ENCODE measurements around the gene NEU2.
A peak's percentile ranks its signal among the peaks of the same experiment; 100 is the strongest.
"Not testable (repeated sequence)": the region's sequence is repeated elsewhere in the genome, so short reads cannot be mapped to it uniquely, and the experiment has no call there.

Gene NEU2

DNA sequence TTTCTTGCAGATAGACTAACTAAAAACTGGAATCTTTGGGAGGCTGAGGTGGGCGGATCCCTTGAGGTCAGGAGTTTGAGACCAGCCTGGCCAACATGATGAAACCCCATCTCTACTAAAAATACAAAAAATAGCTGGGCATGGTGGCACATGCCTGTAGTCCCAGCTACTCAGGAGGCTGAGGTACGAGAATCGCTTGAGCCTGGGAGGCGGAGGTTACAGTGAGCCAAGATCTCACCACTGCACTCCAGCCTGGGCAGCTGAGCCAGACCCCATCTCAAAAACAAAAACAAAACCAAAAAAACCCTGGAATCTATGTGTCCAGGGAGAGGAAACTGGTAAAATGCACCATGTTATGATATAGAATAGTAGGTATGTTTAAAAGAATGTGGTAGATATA lies 20.0 kb downstream of the NEU2 start:
- H3K9me3 Mint-ChIP-seq; H3K4me3 Mint-ChIP-seq; H3K36me3 Mint-ChIP-seq (ENCODE audit: low read depth); H3K27ac Mint-ChIP-seq; H3K27me3 Mint-ChIP-seq: not testable (repeated sequence)
- H3K4me1 Mint-ChIP-seq (ENCODE audit: low read depth): peaks cover 10% of the 10 kb centered on the region

DNA sequence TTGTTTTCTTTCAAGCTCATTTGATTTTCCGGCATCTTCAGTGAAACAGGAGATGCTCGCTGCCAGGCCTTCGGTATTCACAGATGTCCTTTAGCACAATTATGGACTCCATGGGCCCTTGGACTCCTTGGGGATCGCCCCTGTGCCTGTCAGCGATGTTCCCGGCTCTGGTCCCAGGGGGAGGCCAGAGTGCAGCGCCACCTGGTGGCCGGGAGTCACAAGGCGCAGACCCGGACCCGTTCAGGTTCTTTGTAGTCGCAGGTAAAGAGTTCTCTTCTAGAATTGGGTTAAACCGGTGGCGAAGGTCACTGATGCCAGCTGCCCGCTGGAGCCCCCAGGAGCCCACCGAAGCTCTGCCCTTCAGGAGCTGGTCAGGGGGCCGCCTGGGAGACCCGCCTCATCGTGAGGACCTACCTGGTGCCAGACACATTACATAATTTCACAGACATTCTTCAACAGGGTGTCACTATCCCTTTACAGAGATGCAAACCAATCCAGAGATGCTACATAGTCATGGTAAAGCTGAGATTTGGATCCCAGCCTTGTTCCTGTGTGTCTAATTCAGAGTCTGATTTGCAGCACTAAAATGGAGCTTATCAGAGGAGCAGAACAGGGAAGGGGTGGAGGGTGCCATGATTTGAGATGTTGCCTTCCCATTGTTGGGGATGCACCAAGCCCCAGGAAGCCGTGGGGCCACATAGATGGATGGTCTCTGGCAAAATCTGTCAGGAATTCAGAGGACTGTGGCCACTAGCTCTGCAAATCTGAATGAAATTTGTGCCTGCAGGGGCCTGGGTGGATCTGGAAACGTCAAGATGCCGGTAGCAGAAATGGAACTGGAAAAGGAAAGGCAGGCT lies 21.7 kb downstream of the NEU2 start:
- H3K27me3 Mint-ChIP-seq: no peaks in the 10 kb centered on the region
- no peak overlapping the region for H3K27ac Mint-ChIP-seq
- no peak overlapping the region for H3K4me3 Mint-ChIP-seq
- peaks cover 17% of the 10 kb centered on the region for H3K4me1 Mint-ChIP-seq (ENCODE audit: low read depth)
- H3K36me3 Mint-ChIP-seq (ENCODE audit: low read depth): no peaks in the 10 kb centered on the region
- H3K9me3 Mint-ChIP-seq: no peaks in the 10 kb centered on the region

GRCh38 chr2:233055362-233055761 lies 22.9 kb downstream of the NEU2 start:
- Mint-ChIP-seq H3K4me1 (ENCODE audit: low read depth) (peaks cover 24% of the 10 kb centered on the region), H3K36me3 (ENCODE audit: low read depth) (no peaks in the 10 kb centered on the region), H3K27me3 (no peaks in the 10 kb centered on the region), H3K4me3 (no peak overlapping the region), H3K9me3 (no peaks in the 10 kb centered on the region), H3K27ac (no peak overlapping the region)

- H3K4me3 Mint-ChIP-seq: no peak overlapping the region
- H3K27ac Mint-ChIP-seq: no peak overlapping the region
- peaks cover 28% of the 10 kb centered on the region for H3K4me1 Mint-ChIP-seq (ENCODE audit: low read depth)
- H3K36me3 Mint-ChIP-seq (ENCODE audit: low read depth): no peaks in the 10 kb centered on the region
- no peaks in the 10 kb centered on the region for H3K27me3 Mint-ChIP-seq
- H3K9me3 Mint-ChIP-seq: no peaks in the 10 kb centered on the region
Observed at GRCh38 chr2:233056961-233057605, 24.6 kb downstream of the NEU2 start.

GRCh38 chr2:233058717-233059546 lies 26.5 kb downstream of the NEU2 start:
- H3K4me1 Mint-ChIP-seq (ENCODE audit: low read depth): peaks cover 43% of the 10 kb centered on the region
- H3K4me3 Mint-ChIP-seq: peak overlapping the region; percentile 27
- H3K27me3 Mint-ChIP-seq: no peaks in the 10 kb centered on the region
- H3K27ac Mint-ChIP-seq: peak overlapping the region; percentile 80
- no peaks in the 10 kb centered on the region for H3K9me3 Mint-ChIP-seq
- no peaks in the 10 kb centered on the region for H3K36me3 Mint-ChIP-seq (ENCODE audit: low read depth)

GRCh38 chr2:233059547-233059796 lies 27.0 kb downstream of the NEU2 start:
- peaks cover 46% of the 10 kb centered on the region for H3K4me1 Mint-ChIP-seq (ENCODE audit: low read depth)
- H3K9me3 Mint-ChIP-seq: no peaks in the 10 kb centered on the region
- peaks cover 3% of the 10 kb centered on the region for H3K36me3 Mint-ChIP-seq (ENCODE audit: low read depth)
- H3K4me3 Mint-ChIP-seq: peak overlapping the region; percentile 87
- H3K27me3 Mint-ChIP-seq: no peaks in the 10 kb centered on the region
- H3K27ac Mint-ChIP-seq: peak overlapping the region; percentile 99

DNA sequence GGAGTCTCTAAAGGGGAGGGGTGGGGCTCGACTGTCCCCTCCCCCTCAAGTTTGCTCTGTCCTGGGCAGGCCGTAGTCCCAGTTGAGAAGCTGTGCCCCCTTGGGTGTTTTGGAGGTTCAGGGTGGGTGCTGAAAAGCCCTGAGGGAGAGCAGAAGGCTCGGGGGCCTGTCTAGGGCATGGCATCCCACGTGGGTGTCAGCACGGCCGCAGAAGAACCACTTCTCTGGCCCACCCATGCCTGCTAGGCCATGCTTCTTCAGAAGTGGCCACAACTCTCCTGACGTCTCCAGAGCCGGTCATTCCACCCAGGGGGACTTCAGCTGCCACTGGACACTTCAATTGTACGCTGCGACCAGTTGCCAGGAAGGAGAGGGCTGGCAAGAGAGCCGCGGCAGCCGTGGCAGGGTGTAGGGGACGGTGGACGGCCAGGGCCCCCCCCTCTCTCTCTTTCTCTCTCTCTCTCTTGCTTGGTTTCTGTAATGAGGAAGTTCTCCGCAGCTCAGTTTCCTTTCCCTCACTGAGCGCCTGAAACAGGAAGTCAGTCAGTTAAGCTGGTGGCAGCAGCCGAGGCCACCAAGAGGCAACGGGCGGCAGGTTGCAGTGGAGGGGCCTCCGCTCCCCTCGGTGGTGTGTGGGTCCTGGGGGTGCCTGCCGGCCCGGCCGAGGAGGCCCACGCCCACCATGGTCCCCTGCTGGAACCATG lies 27.5 kb downstream of the NEU2 start, which contains the start of gene INPP5D:
Gene INPP5D (plus strand): TSS at position 546 of the 704 bp plus-strand sequence. CDS start 137 bp downstream, at position 683.
- no peaks in the 10 kb centered on the region for H3K9me3 Mint-ChIP-seq
- peaks cover 50% of the 10 kb centered on the region for H3K4me1 Mint-ChIP-seq (ENCODE audit: low read depth)
- peak within 1 kb of the TSS; percentile 99 for H3K27ac Mint-ChIP-seq
- H3K36me3 Mint-ChIP-seq (ENCODE audit: low read depth): peaks cover 7% of the 10 kb centered on the region
- H3K4me3 Mint-ChIP-seq: peak within 1 kb of the TSS; percentile 87
- H3K27me3 Mint-ChIP-seq: no peaks in the 10 kb centered on the region

- Mint-ChIP-seq H3K9me3 (no peaks in the 10 kb centered on the region), H3K27ac (peak overlapping the region; percentile 99), H3K4me1 (ENCODE audit: low read depth) (peaks cover 56% of the 10 kb centered on the region), H3K36me3 (ENCODE audit: low read depth) (peaks cover 11% of the 10 kb centered on the region), H3K4me3 (peak overlapping the region; percentile 87), H3K27me3 (no peaks in the 10 kb centered on the region)
Observed at GRCh38 chr2:233060501-233060979, 28.1 kb downstream of the NEU2 start.

DNA sequence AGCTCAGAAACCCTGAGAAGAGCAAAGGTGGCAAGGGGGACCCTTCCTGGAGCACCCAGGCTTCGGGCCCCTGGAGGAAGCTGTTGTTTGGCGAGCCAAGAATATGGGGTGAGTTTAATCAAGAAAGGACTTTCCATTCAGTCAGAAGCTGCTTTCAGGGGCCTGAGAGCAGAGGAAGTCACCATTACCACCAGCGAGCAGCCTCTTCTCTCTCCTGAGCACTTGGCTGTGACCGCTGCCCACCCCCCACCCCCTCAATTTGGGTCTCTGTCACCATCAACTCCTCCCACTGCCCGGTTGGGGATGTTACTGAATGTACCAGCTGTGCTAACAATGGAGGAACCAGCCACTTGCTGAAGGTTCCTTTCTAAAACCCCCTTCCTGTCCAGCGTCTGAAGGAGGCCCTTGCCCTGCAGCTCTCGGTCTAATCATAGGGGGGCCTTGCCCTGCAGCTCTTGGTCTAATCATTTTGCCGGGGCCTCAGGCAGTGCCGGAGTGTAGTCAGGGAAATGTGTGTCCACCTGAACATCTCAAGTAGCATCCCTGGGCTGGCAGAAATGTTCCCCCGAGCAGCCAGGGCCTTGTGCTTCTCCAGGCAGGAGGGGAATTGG lies 28.6 kb downstream of the NEU2 start:
- Mint-ChIP-seq H3K27ac (peak overlapping the region; percentile 99), H3K4me1 (ENCODE audit: low read depth) (peaks cover 59% of the 10 kb centered on the region), H3K27me3 (no peaks in the 10 kb centered on the region), H3K36me3 (ENCODE audit: low read depth) (peaks cover 13% of the 10 kb centered on the region), H3K4me3 (peak overlapping the region; percentile 87), H3K9me3 (no peaks in the 10 kb centered on the region)

GRCh38 chr2:233061591-233062450 lies 29.3 kb downstream of the NEU2 start:
- peak overlapping the region; percentile 87 for H3K4me3 Mint-ChIP-seq
- no peaks in the 10 kb centered on the region for H3K9me3 Mint-ChIP-seq
- H3K4me1 Mint-ChIP-seq (ENCODE audit: low read depth): peaks cover 67% of the 10 kb centered on the region
- H3K27me3 Mint-ChIP-seq: no peaks in the 10 kb centered on the region
- peaks cover 19% of the 10 kb centered on the region for H3K36me3 Mint-ChIP-seq (ENCODE audit: low read depth)
- peak overlapping the region; percentile 99 for H3K27ac Mint-ChIP-seq

- H3K36me3 Mint-ChIP-seq (ENCODE audit: low read depth): peaks cover 25% of the 10 kb centered on the region
- no peaks in the 10 kb centered on the region for H3K9me3 Mint-ChIP-seq
- peaks cover 73% of the 10 kb centered on the region for H3K4me1 Mint-ChIP-seq (ENCODE audit: low read depth)
- peak overlapping the region; percentile 79 for H3K27ac Mint-ChIP-seq
- peak overlapping the region; percentile 87 for H3K4me3 Mint-ChIP-seq
- H3K27me3 Mint-ChIP-seq: no peaks in the 10 kb centered on the region
Observed at GRCh38 chr2:233062451-233062850, 30.0 kb downstream of the NEU2 start.

- H3K4me1 Mint-ChIP-seq (ENCODE audit: low read depth): peaks cover 76% of the 10 kb centered on the region
- peak overlapping the region; percentile 79 for H3K27ac Mint-ChIP-seq
- peak overlapping the region; percentile 87 for H3K4me3 Mint-ChIP-seq
- peaks cover 28% of the 10 kb centered on the region for H3K36me3 Mint-ChIP-seq (ENCODE audit: low read depth)
- no peaks in the 10 kb centered on the region for H3K27me3 Mint-ChIP-seq
- H3K9me3 Mint-ChIP-seq: no peaks in the 10 kb centered on the region
Observed at GRCh38 chr2:233062946-233063268, 30.4 kb downstream of the NEU2 start.

- peaks cover 30% of the 10 kb centered on the region for H3K36me3 Mint-ChIP-seq (ENCODE audit: low read depth)
- H3K27ac Mint-ChIP-seq: peak overlapping the region; percentile 79
- H3K9me3 Mint-ChIP-seq: no peaks in the 10 kb centered on the region
- peak overlapping the region; percentile 87 for H3K4me3 Mint-ChIP-seq
- no peaks in the 10 kb centered on the region for H3K27me3 Mint-ChIP-seq
- peaks cover 77% of the 10 kb centered on the region for H3K4me1 Mint-ChIP-seq (ENCODE audit: low read depth)
Observed at GRCh38 chr2:233063269-233063975, 30.9 kb downstream of the NEU2 start.
